GM12891 (cell line): ENCODE data around the gene CHPF2.
A peak's percentile ranks its signal among the peaks of the same experiment; 100 is the strongest.

ENCODE experiments used
- DNase-seq: peaks from one replicate; pipeline ENCODE4 v3.0.0; 2011; ENCODE audit warnings: low spot score; ENCODE audit not compliant: insufficient read length
- FAIRE-seq: peaks from 2 replicates; lab custom pipeline; 2011; peaks lifted over from hg19 to GRCh38; lab: Jason Lieb, UNC
- PAX5 ChIP-seq: IDR thresholded peaks from 2 replicates; pipeline ENCODE4 v1.6.1; 2011; ENCODE audit warnings: low read length, moderate library complexity, mild to moderate bottlenecking; ENCODE audit not compliant: insufficient read depth, severe bottlenecking
- POLR2A ChIP-seq: IDR thresholded peaks from 2 replicates; pipeline ENCODE4 v1.6.1; 2011; ENCODE audit warnings: low read depth, low read length, control low read depth
- POLR2AphosphoS5 ChIP-seq: IDR thresholded peaks from 2 replicates; pipeline ENCODE4 v1.6.1; 2011; ENCODE audit warnings: low read depth, low read length, control low read depth
- POU2F2 ChIP-seq: IDR thresholded peaks from 2 replicates; pipeline ENCODE4 v1.6.1; 2011; ENCODE audit warnings: low read depth, mild to moderate bottlenecking, control low read depth, low read length, moderate library complexity
- SPI1 ChIP-seq: IDR thresholded peaks from 2 replicates; pipeline ENCODE4 v1.6.1; 2011; ENCODE audit warnings: low read depth, low read length, control low read depth
- TAF1 ChIP-seq: IDR thresholded peaks from 2 replicates; pipeline ENCODE4 v1.6.1; 2011; ENCODE audit warnings: low read depth, low read length, control low read depth

CHPF2 gene

GRCh38 chr7:151244196-151244840 lies 12.0 kb downstream of the CHPF2 start:
- TF ChIP-seq POLR2AphosphoS5 (no peak), PAX5 (no peak), TAF1 (no peak), SPI1 (no peak), POLR2A (no peak), POU2F2 (no peak)
- DNase-seq (peak; percentile 72), FAIRE-seq (peak; percentile 62)

- FAIRE-seq (no peak), DNase-seq (no peak)
- TF ChIP-seq PAX5 (no peak), SPI1 (no peak), TAF1 (no peak), POLR2A (no peak), POLR2AphosphoS5 (no peak), POU2F2 (no peak)
These were observed 12.6 kb downstream of the CHPF2 start for GRCh38 chr7:151244841-151245346.

- DNase-seq (peak; percentile 91), FAIRE-seq (no peak)
- TF ChIP-seq TAF1: no peak
- TF ChIP-seq POLR2AphosphoS5: no peak
- no peak for TF ChIP-seq POU2F2
- no peak for TF ChIP-seq PAX5
- no peak for TF ChIP-seq POLR2A
- TF ChIP-seq SPI1: no peak
These were observed 13.2 kb downstream of the CHPF2 start for GRCh38 chr7:151245360-151246101.

GRCh38 chr7:151246102-151246850 lies 14.0 kb downstream of the CHPF2 start:
- FAIRE-seq (no peak), DNase-seq (no peak)
- no peak for TF ChIP-seq SPI1
- no peak for TF ChIP-seq POLR2AphosphoS5
- TF ChIP-seq POU2F2: no peak
- no peak for TF ChIP-seq POLR2A
- TF ChIP-seq TAF1: no peak
- TF ChIP-seq PAX5: no peak

- no peak for TF ChIP-seq PAX5
- FAIRE-seq: no peak
- DNase-seq: no peak
These were observed 14.7 kb downstream of the CHPF2 start for GRCh38 chr7:151246851-151247580.

- DNase-seq: no peak
- FAIRE-seq: no peak
- TF ChIP-seq SPI1 (no peak), PAX5 (no peak), POLR2AphosphoS5 (no peak), POU2F2 (no peak), TAF1 (no peak), POLR2A (no peak)
These were observed 15.5 kb downstream of the CHPF2 start for GRCh38 chr7:151247611-151248345.

- no peak for DNase-seq
- TF ChIP-seq TAF1 (no peak), POLR2AphosphoS5 (no peak), POU2F2 (no peak), SPI1 (no peak), PAX5 (no peak), POLR2A (no peak)
- no peak for FAIRE-seq
These were observed 16.2 kb downstream of the CHPF2 start, which contains the start of gene SMARCD3 for GRCh38 chr7:151248346-151249033. SMARCD3 (minus strand) TSS chr7:151248694; CDS start chr7:151248562, 132 bp downstream.

- FAIRE-seq: peak; percentile 16
- no peak for TF ChIP-seq SPI1
- TF ChIP-seq POLR2AphosphoS5: no peak
- TF ChIP-seq POU2F2: no peak
- TF ChIP-seq POLR2A: no peak
- TF ChIP-seq PAX5: no peak
- no peak for TF ChIP-seq TAF1
- no peak for DNase-seq
These were observed 16.9 kb downstream of the CHPF2 start for GRCh38 chr7:151249034-151249731.
